K562 (cell line): ENCODE measurements around the gene CLEC18A. TPM values are rescaled to one million over a fixed set of nuclear protein-coding genes. Genes with fewer than 3 reads are reported as not detected.

Experiments
- ATAC-seq: fragments of 200-7000 bp; cut with Tn5 transposase; 3 replicates; pipeline ENCODE4 v1.9.1; 2020; ENCODE audit warnings: moderate library complexity
- BruUV-seq: library from RNA; stranded (reverse); fragments of 400-500 nt; replicated peaks from 2 replicates; lab custom pipeline; 2021; lab: Mats Ljungman, UMichigan
- CTCF ChIA-PET: fragments of 300-600 bp; formaldehyde crosslinking; extraction: SDS; loops from one replicate; lab custom pipeline; 2021; ENCODE audit warnings: low intra/inter-chr PET ratio; lab: Yijun Ruan, JAX
- POLR2A ChIA-PET: fragments of 300-600, 350-650 bp; sonication (Branson Sonifier 250); formaldehyde crosslinking; extraction: SDS; loops from one replicate; lab custom pipeline; 2021; ENCODE audit warnings: antibody characterized with exemption, inconsistent platforms; lab: Yijun Ruan, JAX
- DNase-seq, 4 experiments: peaks; one replicate each; pipeline versions ENCODE4 v3.0.0 to v3.0.0-alpha.2; 2011 to 2018; ENCODE audit warnings: low spot score in 3 of 4, mixed read lengths in 3 of 4; ENCODE audit errors: extremely low read depth in 1 of 4
- FAIRE-seq: peaks from 2 replicates; lab custom pipeline; 2011; peaks lifted over from hg19 to GRCh38; lab: Jason Lieb, UNC
- H2AFZ ChIP-seq: 2 replicates; pipeline ENCODE4 v1.6.0; 2011; ENCODE audit warnings: low read depth, low read length, control low read depth, inconsistent platforms
- H3K27ac ChIP-seq: fragments of 200-600 bp; 3 replicates; pipeline ENCODE4 v1.8.0; 2011; ENCODE audit warnings: low read depth, mild to moderate bottlenecking, control low read depth, inconsistent platforms, low read length, moderate library complexity, mixed read lengths; ENCODE audit errors: extremely low read depth
- H3K27me3 ChIP-seq, 2 experiments: fragments of 300-600 bp in 1 of 2; 2 replicates in 1 of 2; 3 replicates in 1 of 2; pipeline versions ENCODE4 v1.6.0 to v1.8.0; 2011; ENCODE audit warnings: inconsistent platforms in 2 of 2, low read length in 2 of 2, mild to moderate bottlenecking in 1 of 2, mixed read lengths in 1 of 2, moderate library complexity in 1 of 2; ENCODE audit not compliant: control insufficient read depth in 2 of 2, insufficient read depth in 2 of 2
- H3K36me3 ChIP-seq: fragments of 300-600 bp; 3 replicates; pipeline ENCODE4 v1.8.0; 2011; ENCODE audit warnings: mild to moderate bottlenecking, low read length, inconsistent platforms; ENCODE audit not compliant: control insufficient read depth, insufficient read depth
- H3K4me1 ChIP-seq, 2 experiments: fragments of 200-600 bp in 1 of 2; replicated peaks in 1 of 2; 2 replicates in 1 of 2; 3 replicates in 1 of 2; pipeline versions ENCODE4 v1.5.1 to v1.8.0; 2011; ENCODE audit warnings: inconsistent platforms in 2 of 2, low read length in 2 of 2, mild to moderate bottlenecking in 1 of 2, mixed read lengths in 1 of 2, moderate library complexity in 1 of 2; ENCODE audit not compliant: control insufficient read depth in 2 of 2, insufficient read depth in 2 of 2
- H3K4me2 ChIP-seq: 2 replicates; pipeline ENCODE4 v1.6.1; 2011; ENCODE audit warnings: low read length, control low read depth, inconsistent platforms, mixed read lengths; ENCODE audit not compliant: insufficient read depth
- H3K4me3 ChIP-seq: fragments of 200-600 bp; sonication (generic), shearing (Covaris generic); 2 replicates; pipeline ENCODE4 v1.5.1; 2016; ENCODE audit warnings: control low read depth, inconsistent platforms
- H3K79me2 ChIP-seq: fragments of 200-600 bp; 3 replicates; pipeline ENCODE4 v1.8.0; 2011; ENCODE audit warnings: low read length, inconsistent platforms; ENCODE audit not compliant: control insufficient read depth, insufficient read depth
- H3K9ac ChIP-seq, 2 experiments: 2 replicates each; pipeline versions ENCODE4 v1.6.0 to v1.6.1; 2011; ENCODE audit warnings: low read depth in 2 of 2, low read length in 2 of 2, control low read depth in 1 of 2, inconsistent platforms in 1 of 2, mild to moderate bottlenecking in 1 of 2, mixed read lengths in 1 of 2; ENCODE audit not compliant: insufficient read depth in 1 of 2
- H3K9me1 ChIP-seq: one replicate; pipeline ENCODE4 v1.6.0; 2011; ENCODE audit warnings: inconsistent platforms, mild to moderate bottlenecking, low read length, moderate library complexity; ENCODE audit not compliant: control insufficient read depth, insufficient read depth
- H3K9me3 ChIP-seq: replicated peaks from 2 replicates; pipeline ENCODE4 v1.5.1; 2011; ENCODE audit warnings: low read depth, low read length, inconsistent platforms; ENCODE audit not compliant: control insufficient read depth, insufficient read depth
- H4K20me1 ChIP-seq: replicated peaks from 2 replicates; pipeline ENCODE4 v1.6.1; 2011; ENCODE audit warnings: low read length, inconsistent platforms, mixed read lengths; ENCODE audit not compliant: control insufficient read depth, insufficient read depth
- E4F1 ChIP-seq: fragments of 250-450 bp; sonication (Bioruptor Pico); IDR thresholded peaks from 2 replicates; pipeline ENCODE4 v1.5.0; 2021; ENCODE audit warnings: mild to moderate bottlenecking, borderline replicate concordance
- EZH2 ChIP-seq: IDR thresholded peaks from 2 replicates; pipeline ENCODE4 v1.6.1; 2012; ENCODE audit warnings: low read depth, mild to moderate bottlenecking, inconsistent platforms, low read length, borderline replicate concordance
- HDAC8 ChIP-seq: fragments of 450-650 bp; IDR thresholded peaks from 2 replicates; pipeline ENCODE4 v1.6.1; 2016; ENCODE audit warnings: mild to moderate bottlenecking, missing genetic modification characterization, moderate library complexity, missing compliant biosample characterization
- MAFG ChIP-seq: fragments of 450-650 bp; conservative IDR thresholded peaks from 2 replicates; pipeline ENCODE4 v1.6.1; 2016; ENCODE audit warnings: missing genetic modification characterization, missing compliant biosample characterization
- MCM7 ChIP-seq, 2 experiments: fragments of 450-650 bp; IDR thresholded peaks; 2 replicates each; pipeline ENCODE4 v1.6.1; 2016 to 2018
- MIER1 ChIP-seq: fragments of 450-650 bp; IDR thresholded peaks from 2 replicates; pipeline ENCODE4 v1.6.1; 2016; ENCODE audit warnings: antibody characterized with exemption, mild to moderate bottlenecking, low read depth
- MITF ChIP-seq: IDR thresholded peaks from 2 replicates; pipeline ENCODE4 v1.6.1; 2014; ENCODE audit warnings: antibody characterized with exemption
- PHB ChIP-seq: fragments of 250-450 bp; sonication (Bioruptor Pico); IDR thresholded peaks from 2 replicates; pipeline ENCODE4 v1.5.0; 2021
- RHOXF2B ChIP-seq: fragments of 250-450 bp; sonication (Bioruptor Pico); conservative IDR thresholded peaks from 2 replicates; pipeline ENCODE4 v1.5.1; 2021
- SMARCE1 ChIP-seq: fragments of 450-650 bp; IDR thresholded peaks from 2 replicates; pipeline ENCODE4 v1.7.1; 2016; ENCODE audit warnings: mild to moderate bottlenecking
- THRAP3 ChIP-seq: fragments of 450-650 bp; IDR thresholded peaks from 2 replicates; pipeline ENCODE4 v1.6.1; 2016; ENCODE audit warnings: mild to moderate bottlenecking, inconsistent platforms, borderline replicate concordance
- ZNF354B ChIP-seq: fragments of 250-450 bp; sonication (Bioruptor Pico); IDR thresholded peaks from 2 replicates; pipeline ENCODE4 v1.4.0; 2020
- ZNF561 ChIP-seq: fragments of 450-650 bp; formaldehyde crosslinking; conservative IDR thresholded peaks from 2 replicates; pipeline ENCODE4 v1.4.0; 2020; ENCODE audit warnings: mild to moderate bottlenecking, moderate library complexity
- ZNF699 ChIP-seq: fragments of 250-450 bp; sonication (Bioruptor Pico); IDR thresholded peaks from 2 replicates; pipeline ENCODE4 v1.8.0; 2021; ENCODE audit warnings: mild to moderate bottlenecking, moderate library complexity; ENCODE audit not compliant: insufficient replicate concordance
- ZNF707 ChIP-seq: fragments of 250-450 bp; sonication (Bioruptor Pico); conservative IDR thresholded peaks from 2 replicates; pipeline ENCODE4 v1.8.0; 2022; ENCODE audit warnings: inconsistent platforms, mild to moderate bottlenecking, moderate library complexity
- WGBS: fragments of 100-300 bp; shearing (Covaris generic); methylation state at CpG from one replicate; pipeline ENCODE4 v1.1.6; 2016; ENCODE audit warnings: low coverage, mixed read lengths; ENCODE audit not compliant: insufficient coverage; ENCODE audit errors: missing lambda C conversion rate; 5-methylcytosine and 5-hydroxymethylcytosine counted together
- in situ Hi-C: fragments of 300-500 bp; cut with MboI; formaldehyde crosslinking; loops from 4 replicates; pipeline ENCODE4 v1.15.0; 2018; ENCODE audit warnings: inconsistent platforms, mixed read lengths
- intact Hi-C: fragments of 100-400 bp; cut with micrococcal nuclease; formaldehyde crosslinking; loops from 2 replicates; pipeline ENCODE4 v1.14.2; 2022
- polyA plus RNA-seq, 8 experiments: library from polyadenylated mRNA; depleted of rRNA in 4 of 8; stranded (reverse) in 5 of 8; unstranded in 3 of 8; fragments of >200 nt; fragmentation: Nextera tagmentation in 2 of 8; fragmentation: Illumina TruSeq in 1 of 8; extraction: Ambion mirVana in 2 of 8; extraction: Trizol in 1 of 8; gene quantifications; 2 replicates each; pipeline versions ENCODE4 v1.2.1 to v1.2.3, GENCODE V29; 2011 to 2014; ENCODE audit warnings: inconsistent platforms in 1 of 8, missing spikeins in 1 of 8
- total RNA-seq, 7 experiments: library from RNA; depleted of rRNA in 6 of 7; stranded (reverse); fragments of >200 nt in 6 of 7; fragmentation: Illumina TruSeq in 2 of 7; extraction: Trizol in 2 of 7; gene quantifications; 2 replicates each; pipeline versions ENCODE4 v1.2.1 to v1.2.3, GENCODE V29; 2011 to 2021; ENCODE audit warnings: low replicate concordance in 1 of 7

The CLEC18A gene
- total and polyA plus RNA-seq, 9 of the 15 experiments (the other 6 are each of a cell fraction or from before 2014, with no cell fraction given), result 0.08 to 0.33 (median 0.23) TPM; not detected in 2

GRCh38 chr16:69934044-69934443 is 17.1 kb upstream of the CLEC18A start:
- ChIA-PET CTCF (no interaction called here), POLR2A (interaction anchor here (0.6 kb wide), 1 partner anchor 168 kb away, joined by 3 read pairs; no protein-coding TSS in a partner anchor)
- no peaks in the 10 kb centered on the region for H3K27me3 ChIP-seq
- intact Hi-C loops, result loop anchor here (5.0 kb wide), 1 partner anchor 227 kb away; no protein-coding TSS in a partner anchor
- no peak overlapping the region for H2AFZ ChIP-seq
- no peak overlapping the region for H3K4me3 ChIP-seq
- DNase-seq, result no peak
- H3K79me2 ChIP-seq, result no peaks in the 10 kb centered on the region
- in situ Hi-C loops, result no loop called here
- no peaks in the 10 kb centered on the region for H3K4me1 ChIP-seq
- no peak overlapping the region for H3K27ac ChIP-seq
- H3K9me1 ChIP-seq, result peaks cover 2% of the 10 kb centered on the region
- H3K4me2 ChIP-seq, result no peak overlapping the region
- ATAC-seq, result no peak
- FAIRE-seq, result no peak
- H3K9ac ChIP-seq, result no peak overlapping the region
- H4K20me1 ChIP-seq, result no peaks in the 10 kb centered on the region
- no TSS peak for BruUV-seq
- WGBS, result 87% methylated on average over 5 of the region's 10 CpGs
- peaks cover 47% of the 10 kb centered on the region; the same call in 1 of the 3 replicates for H3K36me3 ChIP-seq
- TF ChIP-seq E4F1 (CRISPR knock-in tag), result no peak
- no peak for TF ChIP-seq SMARCE1
- TF ChIP-seq MITF, result no peak
- no peak for TF ChIP-seq MIER1
- no peak for TF ChIP-seq PHB (CRISPR knock-in tag)
- no peak for TF ChIP-seq ZNF354B (CRISPR knock-in tag)
- no peak for TF ChIP-seq THRAP3
- no peak for TF ChIP-seq MAFG (tag)
- no peak for TF ChIP-seq ZNF707 (CRISPR knock-in tag)
- no peak for TF ChIP-seq RHOXF2B (CRISPR knock-in tag)
- TF ChIP-seq HDAC8, result no peak
- TF ChIP-seq ZNF699 (CRISPR knock-in tag), result no peak
- no peak for TF ChIP-seq MCM7 (IDR thresholded peaks at IDR 0.05)
- TF ChIP-seq EZH2, result no peak
- no peak for TF ChIP-seq ZNF561 (CRISPR knock-in tag)
- no peaks in the 10 kb centered on the region for H3K9me3 ChIP-seq
